Activated CD4-positive, alpha-beta T cell treated with anti-CD3 and anti-CD28 coated beads for 24 hours (primary cell): ENCODE measurements around the gene DCUN1D2.
"Not testable (repeated sequence)": the region's sequence is repeated elsewhere in the genome, so short reads cannot be mapped to it uniquely, and the experiment has no call there.

ENCODE experiments used
- DNase-seq, 2 donors: peaks; one replicate each; pipeline ENCODE4 v3.0.0-alpha.2; 2020; ENCODE audit warnings: low read depth in 2 of 2

The DCUN1D2 gene

GRCh38 chr13:113446488-113446854 lies 44.0 kb downstream of the DCUN1D2 start:
- no peak for DNase-seq

GRCh38 chr13:113445791-113446487 lies 44.6 kb downstream of the DCUN1D2 start:
- DNase-seq: no peak

GRCh38 chr13:113443991-113444390 lies 46.5 kb downstream of the DCUN1D2 start:
- no peak for DNase-seq

GRCh38 chr13:113442985-113443362 lies 47.5 kb downstream of the DCUN1D2 start:
- no peak for DNase-seq

GRCh38 chr13:113442354-113442984 lies 48.0 kb downstream of the DCUN1D2 start:
- no peak for DNase-seq

- DNase-seq: no peak
These were observed 48.9 kb downstream of the DCUN1D2 start for GRCh38 chr13:113441661-113442060.

- no peak for DNase-seq
These were observed 53.0 kb downstream of the DCUN1D2 start for GRCh38 chr13:113437408-113438010.

GRCh38 chr13:113436866-113437265 lies 53.6 kb downstream of the DCUN1D2 start:
- not testable (repeated sequence) for DNase-seq

- not testable (repeated sequence) for DNase-seq
These were observed 54.6 kb downstream of the DCUN1D2 start for GRCh38 chr13:113435907-113436306.

- DNase-seq: no peak
These were observed 57.1 kb downstream of the DCUN1D2 start for GRCh38 chr13:113433391-113433916.

- DNase-seq: no peak
These were observed 57.8 kb downstream of the DCUN1D2 start for GRCh38 chr13:113432506-113433270.

GRCh38 chr13:113431171-113431570 lies 59.3 kb downstream of the DCUN1D2 start:
- DNase-seq: no peak

GRCh38 chr13:113430378-113431110 lies 60.0 kb downstream of the DCUN1D2 start:
- no peak for DNase-seq

GRCh38 chr13:113429608-113429985 lies 60.9 kb downstream of the DCUN1D2 start:
- DNase-seq: no peak

GRCh38 chr13:113428871-113429607 lies 61.5 kb downstream of the DCUN1D2 start:
- DNase-seq: no peak

GRCh38 chr13:113428469-113428865 lies 62.0 kb downstream of the DCUN1D2 start:
- DNase-seq: no peak

- DNase-seq: no peak
These were observed 62.7 kb downstream of the DCUN1D2 start for GRCh38 chr13:113427562-113428468.

- DNase-seq: no peak
These were observed 63.9 kb downstream of the DCUN1D2 start for GRCh38 chr13:113426591-113426986.

- DNase-seq: no peak
These were observed 64.4 kb downstream of the DCUN1D2 start for GRCh38 chr13:113425941-113426590.
